IPS DF 6.9 (cell line): ENCODE measurements around the gene RAB3GAP1.

Experiments
- DNase-seq: peaks from one replicate; pipeline ENCODE4 v3.0.0-alpha.2; 2013; ENCODE audit warnings: low read depth, low spot score
- H3K27ac ChIP-seq: one replicate; pipeline ENCODE4 v1.5.1; 2013; ENCODE audit warnings: low read length, control low read depth
- H3K27me3 ChIP-seq: 2 replicates; pipeline ENCODE4 v1.6.1; 2013; ENCODE audit warnings: mild to moderate bottlenecking, low read length; ENCODE audit not compliant: control insufficient read depth, insufficient read depth
- H3K36me3 ChIP-seq: 2 replicates; pipeline ENCODE4 v1.6.1; 2013; ENCODE audit warnings: low read length; ENCODE audit not compliant: control insufficient read depth, insufficient read depth
- H3K4me1 ChIP-seq: 2 replicates; pipeline ENCODE4 v1.6.1; 2013; ENCODE audit warnings: low read length; ENCODE audit not compliant: control insufficient read depth, insufficient read depth
- H3K4me3 ChIP-seq: 2 replicates; pipeline ENCODE4 v1.5.1; 2013; ENCODE audit warnings: mild to moderate bottlenecking, low read length
- H3K9me3 ChIP-seq: 2 replicates; pipeline ENCODE4 v1.6.1; 2013; ENCODE audit warnings: low read length, inconsistent platforms; ENCODE audit not compliant: control insufficient read depth, insufficient read depth
- WGBS: extraction: QIAGEN DNeasy Blood & Tissue Kit; methylation state at CpG from one replicate; pipeline ENCODE4 v1.1.7; 2013; ENCODE audit warnings: mixed read lengths, missing lambda C conversion rate; ENCODE audit not compliant: insufficient read length, insufficient coverage; 5-methylcytosine and 5-hydroxymethylcytosine counted together

RAB3GAP1 gene

DNA sequence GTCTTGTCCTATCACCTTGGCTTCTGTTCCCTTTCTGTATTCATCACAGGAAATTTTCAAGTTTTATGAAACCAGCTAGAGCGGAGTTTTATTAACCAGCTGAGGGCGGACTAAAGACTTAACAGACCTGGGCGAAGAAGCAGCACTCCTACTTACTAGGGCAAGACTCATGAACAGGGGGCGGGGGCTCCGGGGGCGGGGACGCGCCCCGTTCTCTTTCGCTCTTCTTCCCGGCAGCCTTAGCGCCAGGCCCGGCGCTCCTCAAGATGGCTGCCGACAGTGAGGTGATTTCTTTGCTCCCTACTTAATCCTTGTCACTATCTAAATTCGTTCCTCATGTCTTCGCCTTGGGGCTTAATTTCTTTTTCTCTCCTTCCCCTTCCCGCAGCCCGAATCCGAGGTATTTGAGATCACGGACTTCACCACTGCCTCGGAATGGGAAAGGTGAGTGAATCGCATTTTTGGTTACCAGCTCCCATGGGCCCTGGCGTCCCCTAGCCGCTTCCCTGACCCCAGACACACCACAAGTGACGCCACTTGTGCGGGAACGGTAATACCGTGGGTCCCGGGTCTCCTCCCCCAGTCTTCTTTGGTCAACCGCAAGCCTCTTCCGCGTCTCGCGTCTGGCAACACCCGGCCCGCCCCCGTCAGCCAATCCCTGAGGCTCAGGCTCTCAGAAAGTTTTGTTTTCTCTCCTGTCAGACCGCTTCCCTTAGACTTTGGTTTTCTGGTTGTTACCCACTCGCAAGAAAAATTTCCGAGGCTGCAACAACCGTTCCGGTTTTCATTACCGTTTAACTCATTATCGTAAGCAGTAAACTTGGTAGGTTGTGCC lies at the start of gene RAB3GAP1:
TSS of gene RAB3GAP1 (plus strand) at position 251 of the 835 bp plus-strand sequence. CDS start at position 267, 16 bp downstream.
- no peaks in the 10 kb centered on the region for H3K9me3 ChIP-seq

DNA sequence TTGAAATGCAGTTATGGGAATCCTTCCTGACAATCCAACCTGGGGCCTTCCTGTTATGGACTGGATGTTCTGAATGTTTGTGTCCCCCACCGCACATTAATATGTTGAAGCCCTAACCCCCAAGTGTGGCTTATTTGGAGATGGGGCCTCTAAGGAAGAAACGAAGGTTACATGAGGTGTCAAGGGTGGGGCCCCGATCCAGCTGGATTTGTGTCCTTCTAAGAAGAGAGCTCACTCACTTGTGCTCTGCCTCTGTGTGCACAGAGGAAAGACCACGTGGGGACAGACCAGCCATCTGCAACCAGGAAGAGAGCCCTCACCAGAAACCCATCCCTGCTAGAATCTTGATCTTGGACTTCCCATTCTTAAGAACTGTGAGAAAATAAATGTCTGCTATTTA lies 49.3 kb upstream of the RAB3GAP1 start:
- Histone ChIP-seq H3K4me3 (no peak overlapping the region), H3K9me3 (no peaks in the 10 kb centered on the region), H3K27ac (no peak overlapping the region), H3K4me1 (no peaks in the 10 kb centered on the region; the same call in 1 of the 2 replicates), H3K36me3 (no peaks in the 10 kb centered on the region), H3K27me3 (no peaks in the 10 kb centered on the region)
- no peak for DNase-seq
- no CpG with 5 or more reads among the region's 4 CpGs for WGBS

More for the DNA sequence above, at the start of gene RAB3GAP1:
- H3K4me3 ChIP-seq: peak within 1 kb of the TSS; percentile 99
- H3K27ac ChIP-seq: no peak within 1 kb of the TSS
- no CpG with 5 or more reads among the region's 45 CpGs for WGBS
- no peaks in the 10 kb centered on the region for H3K36me3 ChIP-seq
- no peaks in the 10 kb centered on the region for H3K4me1 ChIP-seq
- peak; percentile 35 for DNase-seq
- no peaks in the 10 kb centered on the region for H3K27me3 ChIP-seq

DNA sequence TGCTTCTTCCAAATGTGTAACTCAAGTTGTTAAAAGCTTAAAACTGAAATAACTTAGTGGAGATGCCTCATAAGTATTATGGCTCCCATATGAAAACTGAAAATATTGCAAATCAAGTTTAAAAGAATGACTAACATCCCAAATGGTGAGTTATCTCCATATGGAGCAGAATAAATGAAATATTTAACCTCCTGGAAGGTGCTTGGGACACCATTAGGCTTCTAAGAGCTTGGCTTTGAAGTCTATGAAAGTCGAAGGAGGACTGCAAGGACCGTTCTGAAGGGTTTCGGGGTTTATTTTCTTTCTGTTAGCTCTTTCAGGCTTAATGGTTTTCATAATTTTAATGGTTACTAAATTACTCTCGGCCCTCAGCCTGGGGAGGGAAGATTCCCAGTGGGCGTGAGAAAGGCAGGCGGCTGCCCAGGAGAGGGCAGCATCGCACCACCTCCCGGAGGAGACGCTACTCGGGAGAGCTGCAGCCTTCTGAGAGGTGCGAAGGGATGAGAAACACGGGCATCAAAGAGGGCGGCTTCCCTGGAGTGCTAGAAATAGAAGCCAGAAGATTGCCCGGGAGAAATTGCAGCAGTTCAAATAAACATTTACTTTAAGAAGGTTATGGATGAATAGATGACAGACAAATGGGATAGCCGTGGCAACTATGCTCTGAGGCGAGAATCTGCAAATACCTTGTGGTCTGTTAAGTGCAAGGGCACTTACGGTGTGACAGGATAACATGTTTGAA lies 47.9 kb upstream of the RAB3GAP1 start:
- H3K27me3 ChIP-seq: no peaks in the 10 kb centered on the region
- no peaks in the 10 kb centered on the region for H3K36me3 ChIP-seq
- H3K9me3 ChIP-seq: no peaks in the 10 kb centered on the region
- no CpG with 5 or more reads among the region's 17 CpGs for WGBS
- peak; percentile 48 for DNase-seq
- no peaks in the 10 kb centered on the region; the same call in 1 of the 2 replicates for H3K4me1 ChIP-seq
- no peak overlapping the region for H3K4me3 ChIP-seq
- H3K27ac ChIP-seq: no peak overlapping the region

DNA sequence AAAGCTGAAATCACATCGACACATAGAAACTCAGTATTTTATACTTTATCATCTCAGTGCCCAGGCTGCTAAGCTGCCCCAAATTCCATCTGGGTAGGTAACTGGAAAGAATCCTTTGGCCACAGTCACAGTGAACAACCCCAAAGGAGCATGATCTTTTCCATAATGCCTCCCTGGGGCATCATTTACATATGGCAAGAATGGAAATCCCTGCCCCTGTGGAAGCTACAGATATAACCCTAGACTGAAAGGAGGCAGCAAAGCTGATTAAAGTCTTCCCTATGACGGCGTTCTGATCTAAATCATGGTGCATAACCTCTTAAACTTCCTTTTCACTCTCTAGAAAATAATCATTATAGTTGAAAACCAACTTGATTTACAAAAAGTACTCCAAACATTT lies 46.3 kb upstream of the RAB3GAP1 start:
- Histone ChIP-seq H3K36me3 (no peaks in the 10 kb centered on the region), H3K9me3 (no peaks in the 10 kb centered on the region), H3K27me3 (no peaks in the 10 kb centered on the region), H3K4me3 (no peak overlapping the region), H3K4me1 (no peaks in the 10 kb centered on the region; the same call in 1 of the 2 replicates), H3K27ac (no peak overlapping the region)
- no peak for DNase-seq
- WGBS: no CpG with 5 or more reads among the region's 3 CpGs

DNA sequence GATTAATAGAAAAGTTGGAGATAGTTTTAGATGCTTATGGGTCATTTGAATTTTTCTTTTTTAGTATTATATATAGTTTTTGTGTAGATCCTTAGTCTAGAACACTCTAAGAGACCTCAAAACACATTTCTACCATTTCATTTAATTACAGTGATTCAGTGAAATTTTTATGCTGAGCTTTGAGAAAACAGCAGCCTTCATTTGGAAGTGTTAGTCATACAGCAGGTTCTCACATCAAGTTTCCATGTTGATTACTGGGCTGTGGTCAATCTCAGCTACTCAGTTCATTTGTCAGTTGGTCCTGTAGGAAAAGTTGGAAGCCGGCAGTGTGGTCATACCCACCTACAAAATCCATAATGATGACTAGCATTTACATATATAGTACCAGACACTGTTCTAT lies 42.8 kb upstream of the RAB3GAP1 start:
- no peak overlapping the region for H3K4me3 ChIP-seq
- WGBS: no CpG with 5 or more reads among the region's 1 CpG
- no peak overlapping the region for H3K27ac ChIP-seq
- H3K36me3 ChIP-seq: no peaks in the 10 kb centered on the region
- no peaks in the 10 kb centered on the region; the same call in 1 of the 2 replicates for H3K4me1 ChIP-seq
- H3K27me3 ChIP-seq: no peaks in the 10 kb centered on the region
- no peak for DNase-seq
- no peaks in the 10 kb centered on the region for H3K9me3 ChIP-seq

DNA sequence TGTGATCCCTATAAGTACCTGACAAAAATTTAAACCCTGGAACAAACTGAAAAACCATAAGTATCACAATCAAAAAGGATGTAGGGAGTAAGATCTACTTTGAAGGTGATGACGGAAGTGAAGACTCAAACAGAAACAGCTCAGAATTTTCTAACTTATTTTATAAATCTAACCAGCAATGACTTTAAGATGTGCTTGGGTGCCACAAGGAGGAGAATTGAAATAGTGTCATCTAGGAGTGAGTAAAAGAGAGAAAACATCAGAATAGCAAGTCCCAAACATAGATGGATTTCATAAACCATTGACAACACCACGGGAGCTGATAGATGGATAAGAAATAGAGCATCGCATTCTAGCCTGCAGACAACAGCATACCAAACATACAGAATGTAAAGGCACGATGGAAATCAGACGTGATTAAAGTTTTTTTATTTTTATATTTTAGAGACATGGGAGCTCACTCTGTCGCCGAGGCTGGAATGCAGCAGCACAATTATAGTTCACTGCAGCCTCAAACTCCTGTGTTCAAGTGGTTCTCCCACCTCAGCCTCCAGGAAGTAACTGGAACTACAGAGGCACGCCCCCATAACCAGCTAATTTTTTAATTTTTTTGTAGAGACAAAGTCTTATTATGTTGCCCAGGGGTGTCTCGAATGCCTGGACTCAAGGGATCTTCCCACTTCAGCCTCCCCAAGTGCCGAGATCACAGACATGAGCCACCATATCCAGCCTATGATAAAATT lies 41.7 kb upstream of the RAB3GAP1 start:
- DNase-seq: no peak
- Histone ChIP-seq H3K27ac (no peak overlapping the region), H3K4me3 (no peak overlapping the region), H3K36me3 (no peaks in the 10 kb centered on the region), H3K9me3 (no peaks in the 10 kb centered on the region), H3K4me1 (no peaks in the 10 kb centered on the region; the same call in 1 of the 2 replicates), H3K27me3 (no peaks in the 10 kb centered on the region)
- no CpG with 5 or more reads among the region's 10 CpGs for WGBS

DNA sequence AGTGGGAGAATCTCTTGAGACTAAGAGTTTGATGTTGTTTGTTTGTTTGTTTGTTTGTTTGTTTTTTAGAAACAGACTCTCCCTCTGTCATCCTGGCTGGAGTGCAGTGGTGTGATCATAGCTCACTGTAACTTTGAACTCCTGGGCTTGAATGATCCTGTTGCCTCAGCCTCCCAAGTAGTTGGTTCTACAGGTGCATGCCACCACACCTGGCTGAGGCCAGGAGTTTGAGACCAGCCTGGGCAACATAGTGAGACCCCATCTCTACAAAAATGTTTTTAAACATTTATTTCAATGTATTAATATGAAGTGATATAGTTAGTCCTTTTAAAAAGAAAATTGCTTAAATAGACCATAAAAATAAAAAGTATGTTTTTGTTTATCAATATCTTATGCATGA lies 40.5 kb upstream of the RAB3GAP1 start:
- Histone ChIP-seq H3K27me3 (no peaks in the 10 kb centered on the region), H3K9me3 (no peaks in the 10 kb centered on the region), H3K4me3 (no peak overlapping the region), H3K27ac (no peak overlapping the region), H3K4me1 (no peaks in the 10 kb centered on the region), H3K36me3 (no peaks in the 10 kb centered on the region)
- DNase-seq: no peak

DNA sequence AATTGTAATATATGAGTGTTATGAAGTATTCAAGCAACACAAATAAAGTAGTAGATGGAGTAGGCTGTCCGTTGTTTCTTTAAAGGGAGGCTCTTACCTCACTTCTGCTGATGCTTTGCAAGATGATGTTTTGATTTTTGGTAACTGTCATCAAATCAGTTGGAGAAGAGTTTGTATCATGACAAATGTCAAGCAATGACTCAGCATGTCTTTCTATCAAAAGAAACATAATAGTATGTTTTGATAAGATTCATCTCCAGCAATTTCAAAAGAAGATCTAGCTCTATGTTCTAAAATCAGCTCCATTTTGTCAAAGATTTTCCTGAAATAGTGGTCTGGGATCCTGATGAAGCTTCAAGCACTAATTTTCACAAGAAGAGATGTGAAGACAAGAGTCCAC lies 30.5 kb upstream of the RAB3GAP1 start:
- DNase-seq: no peak
- no CpG with 5 or more reads among the region's 1 CpG for WGBS

DNA sequence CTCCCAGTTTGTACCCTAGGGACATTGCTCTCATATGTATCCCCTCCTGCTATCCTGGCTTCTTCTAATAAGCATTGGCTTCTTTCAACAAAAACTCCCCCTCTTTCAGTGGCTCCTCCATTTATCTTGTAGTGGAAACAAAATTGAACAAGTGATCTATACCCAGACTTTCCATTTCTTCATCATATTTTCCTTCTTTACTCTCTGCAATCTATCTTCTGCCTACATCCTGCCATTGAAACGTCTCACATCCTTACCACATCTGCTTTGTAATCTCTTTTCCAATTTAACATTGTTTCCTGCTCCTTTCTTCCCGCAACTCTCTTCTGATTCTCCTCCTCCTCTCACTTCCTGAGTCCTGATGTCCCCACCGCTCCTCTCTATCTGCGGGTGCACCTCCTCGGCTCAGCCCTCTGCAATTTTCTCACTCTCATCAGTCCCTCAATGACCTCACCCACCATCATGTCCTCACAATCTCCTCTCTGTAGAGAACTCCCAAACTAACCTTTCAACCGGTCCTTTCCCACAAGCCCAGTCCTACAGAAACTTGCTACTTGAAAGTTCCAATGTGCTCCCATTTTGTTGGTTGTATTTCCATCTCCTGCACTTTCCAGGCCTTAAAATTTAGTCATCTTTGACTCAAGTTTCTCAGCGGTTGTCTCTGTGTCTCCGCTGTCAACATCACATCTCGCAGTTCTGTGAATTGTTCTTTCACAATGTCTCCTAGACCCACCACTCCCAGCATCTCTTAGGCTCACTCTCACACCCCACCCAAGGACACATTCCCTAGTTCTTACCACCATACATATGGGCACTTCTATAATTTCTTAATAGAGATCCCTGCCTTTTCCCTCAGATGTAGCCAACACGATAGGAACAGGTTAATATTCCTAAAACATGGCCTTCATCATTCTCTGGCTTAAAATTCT lies 28.9 kb upstream of the RAB3GAP1 start:
- 100% methylated on average over 1 of the region's 10 CpGs for WGBS
- H3K27me3 ChIP-seq: no peaks in the 10 kb centered on the region

More for the DNA sequence above, 30.5 kb upstream of the RAB3GAP1 start:
- H3K4me1 ChIP-seq: no peaks in the 10 kb centered on the region
- no peaks in the 10 kb centered on the region for H3K9me3 ChIP-seq
- H3K27me3 ChIP-seq: no peaks in the 10 kb centered on the region
- H3K4me3 ChIP-seq: no peak overlapping the region
- H3K27ac ChIP-seq: no peak overlapping the region
- H3K36me3 ChIP-seq: no peaks in the 10 kb centered on the region

More for the DNA sequence above, 28.9 kb upstream of the RAB3GAP1 start:
- Histone ChIP-seq H3K36me3 (no peaks in the 10 kb centered on the region), H3K4me3 (no peak overlapping the region), H3K27ac (no peak overlapping the region), H3K4me1 (no peaks in the 10 kb centered on the region), H3K9me3 (no peaks in the 10 kb centered on the region)
- no peak for DNase-seq
